Activated T-helper 1 cell treated with anti-CD3 and anti-CD28 coated beads, Interleukin-12 subunit alpha, Interleukin-12 subunit beta, Interleukin-2, Interleukin-4 antibody, amounts not matched to agents 30 ng/mL and 10 ng/mL and 1 ng/mL, durations not matched to agents 14 hours and 24 hours and 36 hours (primary cell): Measurements from ENCODE around the gene FNBP1L. TPM values are rescaled to one million over a fixed set of nuclear protein-coding genes. Genes with fewer than 3 reads are reported as not detected.

Source experiments
- DNase-seq: peaks from one replicate; pipeline ENCODE4 v3.0.0; 2021; ENCODE audit warnings: low spot score
- H3K27ac Mint-ChIP-seq: one replicate; pipeline ENCODE4 v1.8.0; 2021; ENCODE audit warnings: mild to moderate bottlenecking, mixed read lengths
- H3K27me3 Mint-ChIP-seq: one replicate; pipeline ENCODE4 v1.8.0; 2022; ENCODE audit warnings: mild to moderate bottlenecking, moderate library complexity, mixed read lengths; ENCODE audit not compliant: insufficient read depth
- H3K36me3 Mint-ChIP-seq: one replicate; pipeline ENCODE4 v1.8.0; 2021; ENCODE audit warnings: low read depth, mixed read lengths
- H3K4me1 Mint-ChIP-seq: one replicate; pipeline ENCODE4 v1.8.0; 2021; ENCODE audit warnings: low read depth, mixed read lengths
- H3K4me3 Mint-ChIP-seq: one replicate; pipeline ENCODE4 v1.8.0; 2021; ENCODE audit warnings: mild to moderate bottlenecking, moderate library complexity, mixed read lengths
- H3K9me3 Mint-ChIP-seq: one replicate; pipeline ENCODE4 v1.8.0; 2021; ENCODE audit warnings: mixed read lengths
- intact Hi-C: fragments of 100-400 bp; cut with micrococcal nuclease; formaldehyde crosslinking; loops from one replicate; pipeline ENCODE4 v1.15.1; 2024
- total RNA-seq: library from RNA; stranded (reverse); gene quantifications from 2 replicates; pipeline ENCODE4 v1.2.3, GENCODE V29; 2022

FNBP1L gene
- total RNA-seq, 1 donor from 2014 or later, result 0.16 TPM

GRCh38 chr1:93434987-93435386, 12.9 kb upstream of the FNBP1L start:
- Mint-ChIP-seq H3K4me1 (no peaks in the 10 kb centered on the region), H3K9me3 (no peaks in the 10 kb centered on the region), H3K36me3 (no peaks in the 10 kb centered on the region), H3K4me3 (no peak overlapping the region), H3K27me3 (peaks cover 36% of the 10 kb centered on the region), H3K27ac (no peak overlapping the region)
- DNase-seq, result no peak
- intact Hi-C loops, result no loop called here

GRCh38 chr1:93435443-93435842, 12.5 kb upstream of the FNBP1L start:
- DNase-seq, result no peak
- Mint-ChIP-seq H3K4me1 (no peaks in the 10 kb centered on the region), H3K36me3 (no peaks in the 10 kb centered on the region), H3K27me3 (peaks cover 38% of the 10 kb centered on the region), H3K4me3 (no peak overlapping the region), H3K27ac (no peak overlapping the region), H3K9me3 (no peaks in the 10 kb centered on the region)
- intact Hi-C loops, result no loop called here

- Mint-ChIP-seq H3K27ac (no peak overlapping the region), H3K27me3 (peaks cover 39% of the 10 kb centered on the region), H3K4me1 (no peaks in the 10 kb centered on the region), H3K9me3 (no peaks in the 10 kb centered on the region), H3K4me3 (no peak overlapping the region), H3K36me3 (no peaks in the 10 kb centered on the region)
- intact Hi-C loops, result no loop called here
- no peak for DNase-seq
Observed at GRCh38 chr1:93436496-93436895, 11.4 kb upstream of the FNBP1L start.

GRCh38 chr1:93437976-93438605, 9.8 kb upstream of the FNBP1L start:
- Mint-ChIP-seq H3K4me1 (no peaks in the 10 kb centered on the region), H3K4me3 (no peak overlapping the region), H3K27me3 (peaks cover 39% of the 10 kb centered on the region), H3K36me3 (no peaks in the 10 kb centered on the region), H3K27ac (no peak overlapping the region), H3K9me3 (no peaks in the 10 kb centered on the region)
- intact Hi-C loops, result loop anchor here (1.0 to 2.0 kb wide), 5 partner anchors 133 to 407 kb away; no protein-coding TSS in a partner anchor
- DNase-seq, result no peak

- Mint-ChIP-seq H3K4me1 (no peaks in the 10 kb centered on the region), H3K36me3 (no peaks in the 10 kb centered on the region), H3K9me3 (no peaks in the 10 kb centered on the region), H3K27me3 (peaks cover 40% of the 10 kb centered on the region), H3K4me3 (no peak overlapping the region), H3K27ac (no peak overlapping the region)
- intact Hi-C loops, result loop anchor here (1.0 to 2.0 kb wide), 5 partner anchors 134 to 406 kb away; no protein-coding TSS in a partner anchor
- no peak for DNase-seq
Observed at GRCh38 chr1:93438716-93439115, 9.2 kb upstream of the FNBP1L start.

- H3K27me3 Mint-ChIP-seq, result peaks cover 42% of the 10 kb centered on the region
- H3K4me1 Mint-ChIP-seq, result no peaks in the 10 kb centered on the region
- H3K4me3 Mint-ChIP-seq, result no peak overlapping the region
- no peak for DNase-seq
- H3K27ac Mint-ChIP-seq, result no peak overlapping the region
- H3K36me3 Mint-ChIP-seq, result no peaks in the 10 kb centered on the region
- H3K9me3 Mint-ChIP-seq, result no peaks in the 10 kb centered on the region
- intact Hi-C loops, result no loop called here
Observed at GRCh38 chr1:93440272-93440671, 7.6 kb upstream of the FNBP1L start.

- no peaks in the 10 kb centered on the region for H3K4me1 Mint-ChIP-seq
- no peak overlapping the region for H3K4me3 Mint-ChIP-seq
- intact Hi-C loops, result no loop called here
- no peak for DNase-seq
- H3K9me3 Mint-ChIP-seq, result no peaks in the 10 kb centered on the region
- H3K27me3 Mint-ChIP-seq, result peaks cover 46% of the 10 kb centered on the region
- no peak overlapping the region for H3K27ac Mint-ChIP-seq
- H3K36me3 Mint-ChIP-seq, result no peaks in the 10 kb centered on the region
Observed at GRCh38 chr1:93440706-93441105, 7.2 kb upstream of the FNBP1L start.

GRCh38 chr1:93441589-93441988, 6.3 kb upstream of the FNBP1L start:
- no peak overlapping the region for H3K27ac Mint-ChIP-seq
- DNase-seq, result no peak
- no peaks in the 10 kb centered on the region for H3K4me1 Mint-ChIP-seq
- H3K27me3 Mint-ChIP-seq, result peaks cover 49% of the 10 kb centered on the region
- intact Hi-C loops, result no loop called here
- no peaks in the 10 kb centered on the region for H3K36me3 Mint-ChIP-seq
- H3K9me3 Mint-ChIP-seq, result no peaks in the 10 kb centered on the region
- no peak overlapping the region for H3K4me3 Mint-ChIP-seq

- H3K9me3 Mint-ChIP-seq, result no peaks in the 10 kb centered on the region
- DNase-seq, result no peak
- intact Hi-C loops, result no loop called here
- H3K36me3 Mint-ChIP-seq, result no peaks in the 10 kb centered on the region
- H3K4me1 Mint-ChIP-seq, result peaks cover 3% of the 10 kb centered on the region
- H3K4me3 Mint-ChIP-seq, result no peak overlapping the region
- H3K27ac Mint-ChIP-seq, result no peak overlapping the region
- peaks cover 54% of the 10 kb centered on the region for H3K27me3 Mint-ChIP-seq
Observed at GRCh38 chr1:93442008-93442666, 5.8 kb upstream of the FNBP1L start.

GRCh38 chr1:93442741-93443140, 5.2 kb upstream of the FNBP1L start:
- intact Hi-C loops, result no loop called here
- H3K27ac Mint-ChIP-seq, result no peak overlapping the region
- H3K36me3 Mint-ChIP-seq, result no peaks in the 10 kb centered on the region
- H3K9me3 Mint-ChIP-seq, result no peaks in the 10 kb centered on the region
- H3K4me1 Mint-ChIP-seq, result peaks cover 8% of the 10 kb centered on the region
- peaks cover 55% of the 10 kb centered on the region for H3K27me3 Mint-ChIP-seq
- no peak overlapping the region for H3K4me3 Mint-ChIP-seq
- no peak for DNase-seq

GRCh38 chr1:93443454-93443853, 4.5 kb upstream of the FNBP1L start:
- Mint-ChIP-seq H3K27ac (no peak overlapping the region), H3K9me3 (no peaks in the 10 kb centered on the region), H3K27me3 (peaks cover 53% of the 10 kb centered on the region), H3K4me1 (peaks cover 8% of the 10 kb centered on the region), H3K36me3 (no peaks in the 10 kb centered on the region), H3K4me3 (no peak overlapping the region)
- intact Hi-C loops, result no loop called here
- DNase-seq, result no peak

- no peaks in the 10 kb centered on the region for H3K9me3 Mint-ChIP-seq
- no peak for DNase-seq
- intact Hi-C loops, result loop anchor here (5.0 kb wide), 1 partner anchor 160 kb away; no protein-coding TSS in a partner anchor
- H3K36me3 Mint-ChIP-seq, result no peaks in the 10 kb centered on the region
- H3K4me3 Mint-ChIP-seq, result peak overlapping the region; percentile 85
- H3K4me1 Mint-ChIP-seq, result peaks cover 18% of the 10 kb centered on the region
- no peak overlapping the region for H3K27ac Mint-ChIP-seq
- peaks cover 56% of the 10 kb centered on the region for H3K27me3 Mint-ChIP-seq
Observed at GRCh38 chr1:93446837-93447451, 974 bp upstream of the FNBP1L start.

- peaks cover 18% of the 10 kb centered on the region for H3K4me1 Mint-ChIP-seq
- no peak for DNase-seq
- peaks cover 68% of the 10 kb centered on the region for H3K27me3 Mint-ChIP-seq
- no peak overlapping the region for H3K27ac Mint-ChIP-seq
- H3K9me3 Mint-ChIP-seq, result no peaks in the 10 kb centered on the region
- H3K4me3 Mint-ChIP-seq, result peak overlapping the region; percentile 86
- intact Hi-C loops, result loop anchor here (5.0 kb wide), 1 partner anchor 159 kb away; no protein-coding TSS in a partner anchor
- no peaks in the 10 kb centered on the region for H3K36me3 Mint-ChIP-seq
Observed at GRCh38 chr1:93448292-93448982, 519 bp downstream of the FNBP1L start.
